ENCODE data around the gene CD300LB.
"Not testable (repeated sequence)": the region's sequence is repeated elsewhere in the genome, so short reads cannot be mapped to it uniquely, and the experiment has no call there.

The CD300LB gene

GRCh38 chr17:74491626-74492025 lies 39.6 kb downstream of the CD300LB start:
- Histone ChIP-seq H3K4me3 (ENCODE audit: low read length) (no peak overlapping the region), H3K9me3 (ENCODE audit: control insufficient read depth, insufficient read depth, low read length) (no peaks in the 10 kb centered on the region), H3F3A (ENCODE audit: control insufficient read depth, insufficient read depth) (no peaks in the 10 kb centered on the region), H3K27ac (ENCODE audit: low read depth, low read length) (no peak overlapping the region), H3K79me2 (ENCODE audit: control insufficient read depth, low read length) (no peaks in the 10 kb centered on the region), H3K27me3 (ENCODE audit: control insufficient read depth, low read length) (no peaks in the 10 kb centered on the region), H3K4me2 (ENCODE audit: low read length) (no peak overlapping the region), H4K20me1 (ENCODE audit: control insufficient read depth, insufficient read depth, low read depth, low read length) (no peaks in the 10 kb centered on the region), H3K36me3 (ENCODE audit: control insufficient read depth, low read length) (no peaks in the 10 kb centered on the region), H3K9me2 (replicated peaks; ENCODE audit: control insufficient read depth, low read length) (no peaks in the 10 kb centered on the region), H3K4me1 (ENCODE audit: control insufficient read depth, low read length) (no peaks in the 10 kb centered on the region)
- TF ChIP-seq CTCF (IDR thresholded peaks at IDR 0.05; ENCODE audit: low read depth, low read length, poor library complexity, severe bottlenecking) (no peak), EZH2phosphoT487 (IDR thresholded peaks at IDR 0.05; ENCODE audit: borderline replicate concordance, low read length) (no peak)

- H3K27me3 ChIP-seq (ENCODE audit: control insufficient read depth, low read length): no peaks in the 10 kb centered on the region
- H3K9me3 ChIP-seq (ENCODE audit: control insufficient read depth, insufficient read depth, low read length): no peaks in the 10 kb centered on the region
- H3K27ac ChIP-seq (ENCODE audit: low read depth, low read length): no peak overlapping the region
- no peaks in the 10 kb centered on the region for H4K20me1 ChIP-seq (ENCODE audit: control insufficient read depth, insufficient read depth, low read depth, low read length)
- H3K4me1 ChIP-seq (ENCODE audit: control insufficient read depth, low read length): no peaks in the 10 kb centered on the region
- TF ChIP-seq CTCF (IDR thresholded peaks at IDR 0.05; ENCODE audit: low read depth, low read length, poor library complexity, severe bottlenecking) (no peak), EZH2phosphoT487 (IDR thresholded peaks at IDR 0.05; ENCODE audit: borderline replicate concordance, low read length) (no peak)
- H3K36me3 ChIP-seq (ENCODE audit: control insufficient read depth, low read length): no peaks in the 10 kb centered on the region
- no peak overlapping the region for H3K4me3 ChIP-seq (ENCODE audit: low read length)
- H3K79me2 ChIP-seq (ENCODE audit: control insufficient read depth, low read length): no peaks in the 10 kb centered on the region
- H3K9me2 ChIP-seq (replicated peaks; ENCODE audit: control insufficient read depth, low read length): no peaks in the 10 kb centered on the region
- no peaks in the 10 kb centered on the region for H3F3A ChIP-seq (ENCODE audit: control insufficient read depth, insufficient read depth)
- H3K4me2 ChIP-seq (ENCODE audit: low read length): no peak overlapping the region
These were observed 40.6 kb downstream of the CD300LB start for GRCh38 chr17:74490716-74491115.

GRCh38 chr17:74488276-74488675 lies 43.0 kb downstream of the CD300LB start:
- H3K4me2 ChIP-seq (ENCODE audit: low read length); H3K27ac ChIP-seq (ENCODE audit: low read depth, low read length); H3K9me3 ChIP-seq (ENCODE audit: control insufficient read depth, insufficient read depth, low read length); H4K20me1 ChIP-seq (ENCODE audit: control insufficient read depth, insufficient read depth, low read depth, low read length); H3K4me1 ChIP-seq (ENCODE audit: control insufficient read depth, low read length); H3K79me2 ChIP-seq (ENCODE audit: control insufficient read depth, low read length); H3K27me3 ChIP-seq (ENCODE audit: control insufficient read depth, low read length); H3K4me3 ChIP-seq (ENCODE audit: low read length); H3F3A ChIP-seq (ENCODE audit: control insufficient read depth, insufficient read depth); H3K9me2 ChIP-seq (replicated peaks; ENCODE audit: control insufficient read depth, low read length); H3K36me3 ChIP-seq (ENCODE audit: control insufficient read depth, low read length): not testable (repeated sequence)

- no peaks in the 10 kb centered on the region for H3K79me2 ChIP-seq (ENCODE audit: control insufficient read depth, low read length)
- no peak overlapping the region for H3K4me2 ChIP-seq (ENCODE audit: low read length)
- no peaks in the 10 kb centered on the region; the same call in 1 of the 2 replicates for H3K27me3 ChIP-seq (ENCODE audit: control insufficient read depth, low read length)
- H4K20me1 ChIP-seq (ENCODE audit: control insufficient read depth, insufficient read depth, low read depth, low read length): no peaks in the 10 kb centered on the region
- H3K9me3 ChIP-seq (ENCODE audit: control insufficient read depth, insufficient read depth, low read length): no peaks in the 10 kb centered on the region
- no peaks in the 10 kb centered on the region for H3F3A ChIP-seq (ENCODE audit: control insufficient read depth, insufficient read depth)
- H3K9me2 ChIP-seq (replicated peaks; ENCODE audit: control insufficient read depth, low read length): no peaks in the 10 kb centered on the region
- no peaks in the 10 kb centered on the region for H3K4me1 ChIP-seq (ENCODE audit: control insufficient read depth, low read length)
- no peaks in the 10 kb centered on the region for H3K36me3 ChIP-seq (ENCODE audit: control insufficient read depth, low read length)
- H3K4me3 ChIP-seq (ENCODE audit: low read length): no peak overlapping the region
- TF ChIP-seq EZH2phosphoT487 (IDR thresholded peaks at IDR 0.05; ENCODE audit: borderline replicate concordance, low read length) (no peak), CTCF (IDR thresholded peaks at IDR 0.05; ENCODE audit: low read depth, low read length, poor library complexity, severe bottlenecking) (no peak)
- H3K27ac ChIP-seq (ENCODE audit: low read depth, low read length): no peak overlapping the region
These were observed 45.4 kb downstream of the CD300LB start for GRCh38 chr17:74485841-74486240.

All from DOHH2 (cell line).